ENCODE measurements around the gene KCNC1. TPM values are rescaled to one million over a fixed set of nuclear protein-coding genes. Genes with fewer than 3 reads are reported as not detected.

Gene KCNC1
- total RNA-seq, 4 donors from 2014 or later = not detected

GRCh38 chr11:17734986-17735817 lies 621 bp downstream of the KCNC1 start:
- no peaks in the 10 kb centered on the region for H3K9me3 ChIP-seq
- peak overlapping the region; percentile 43 for H3K4me3 ChIP-seq
- no peaks in the 10 kb centered on the region for H3K36me3 ChIP-seq
- WGBS = 3% methylated on average over 15 of the region's 73 CpGs
- no peak overlapping the region for H3K27ac ChIP-seq
- peaks cover 18% of the 10 kb centered on the region for H3K4me1 ChIP-seq
- DNase-seq (ENCODE audit: low spot score in 2 of 2) = peak; percentile 40 to 80
- TF ChIP-seq POLR2A (IDR thresholded peaks at IDR 0.05) = no peak
- no peak for TF ChIP-seq CTCF (IDR thresholded peaks at IDR 0.05)
- peaks cover 83% of the 10 kb centered on the region for H3K27me3 ChIP-seq

GRCh38 chr11:17735818-17736578 lies 1.4 kb downstream of the KCNC1 start:
- no peak overlapping the region for H3K4me3 ChIP-seq
- H3K9me3 ChIP-seq = no peaks in the 10 kb centered on the region
- DNase-seq (ENCODE audit: low spot score in 2 of 2) = peak in 1 of 2 donors; percentile 62
- peaks cover 18% of the 10 kb centered on the region for H3K4me1 ChIP-seq
- H3K27ac ChIP-seq = no peak overlapping the region
- TF ChIP-seq POLR2A (IDR thresholded peaks at IDR 0.05) (no peak), CTCF (IDR thresholded peaks at IDR 0.05) (no peak), POLR2AphosphoS5 (IDR thresholded peaks at IDR 0.05) (no peak), EP300 (IDR thresholded peaks at IDR 0.05) (no peak)
- whole genome bisulfite sequencing = 8% methylated on average over 48 of the region's 102 CpGs
- peaks cover 87% of the 10 kb centered on the region for H3K27me3 ChIP-seq
- H3K36me3 ChIP-seq = no peaks in the 10 kb centered on the region

- peaks cover 18% of the 10 kb centered on the region for H3K4me1 ChIP-seq
- H3K27me3 ChIP-seq = peaks cover 89% of the 10 kb centered on the region
- H3K4me3 ChIP-seq = no peak overlapping the region
- TF ChIP-seq EP300 (IDR thresholded peaks at IDR 0.05) = no peak
- no peak overlapping the region for H3K27ac ChIP-seq
- no peaks in the 10 kb centered on the region for H3K36me3 ChIP-seq
- peak; percentile 4 to 69 for DNase-seq (ENCODE audit: low spot score in 2 of 2)
- WGBS = 29% methylated on average over 3 of the region's 12 CpGs
- no peaks in the 10 kb centered on the region for H3K9me3 ChIP-seq
Observed at GRCh38 chr11:17736579-17736893, 2.0 kb downstream of the KCNC1 start.

GRCh38 chr11:17736930-17737817 lies 2.6 kb downstream of the KCNC1 start:
- Histone ChIP-seq H3K4me3 (no peak overlapping the region), H3K27me3 (peaks cover 87% of the 10 kb centered on the region), H3K4me1 (peaks cover 18% of the 10 kb centered on the region), H3K27ac (no peak overlapping the region), H3K36me3 (no peaks in the 10 kb centered on the region), H3K9me3 (no peaks in the 10 kb centered on the region)
- TF ChIP-seq POLR2AphosphoS5 (IDR thresholded peaks at IDR 0.05) (no peak), POLR2A (IDR thresholded peaks at IDR 0.05) (no peak), EP300 (IDR thresholded peaks at IDR 0.05) (no peak), CTCF (IDR thresholded peaks at IDR 0.05) (no peak)
- DNase-seq (ENCODE audit: low spot score in 2 of 2) = peak; percentile 40 to 72
- WGBS = 70% methylated on average over 10 of the region's 15 CpGs

GRCh38 chr11:17738151-17738973 lies 3.8 kb downstream of the KCNC1 start:
- TF ChIP-seq POLR2AphosphoS5 (IDR thresholded peaks at IDR 0.05) = no peak
- TF ChIP-seq POLR2A (IDR thresholded peaks at IDR 0.05) = no peak
- TF ChIP-seq EP300 (IDR thresholded peaks at IDR 0.05) = no peak
- TF ChIP-seq CTCF (IDR thresholded peaks at IDR 0.05) = no peak
- Histone ChIP-seq H3K9me3 (no peaks in the 10 kb centered on the region), H3K4me1 (peaks cover 18% of the 10 kb centered on the region), H3K4me3 (no peak overlapping the region), H3K27me3 (peaks cover 78% of the 10 kb centered on the region), H3K36me3 (no peaks in the 10 kb centered on the region), H3K27ac (no peak overlapping the region)
- 57% methylated on average over 10 of the region's 10 CpGs for WGBS
- peak; percentile 40 to 62 for DNase-seq (ENCODE audit: low spot score in 2 of 2)
